BE2C (cell line): ENCODE measurements around the gene CD9.

Experiments
- DNase-seq: peaks from one replicate; pipeline ENCODE4 v3.0.0-alpha.2; 2020
- H3K27me3 ChIP-seq: fragments of 250-450 bp; sonication (Bioruptor Pico); 2 replicates; pipeline ENCODE4 v1.5.1; 2020; ENCODE audit warnings: mild to moderate bottlenecking
- H3K36me3 ChIP-seq: fragments of 250-450 bp; sonication (Bioruptor Pico); 2 replicates; pipeline ENCODE4 v1.5.1; 2020; ENCODE audit warnings: mild to moderate bottlenecking
- H3K4me1 ChIP-seq: fragments of 250-450 bp; sonication (Bioruptor Pico); 2 replicates; pipeline ENCODE4 v1.5.1; 2020
- H3K4me3 ChIP-seq: 2 replicates; pipeline ENCODE4 v1.5.1; 2011; ENCODE audit warnings: low read depth, low read length
- H3K9me3 ChIP-seq: fragments of 250-450 bp; sonication (Bioruptor Pico); 2 replicates; pipeline ENCODE4 v1.5.1; 2020
- TF ChIP-seq, protein P1 (sequence below): IDR thresholded peaks from 2 replicates; pipeline ENCODE4 v1.5.1; 2012; ENCODE audit warnings: mild to moderate bottlenecking, low read depth, low read length

Gene CD9

DNA sequence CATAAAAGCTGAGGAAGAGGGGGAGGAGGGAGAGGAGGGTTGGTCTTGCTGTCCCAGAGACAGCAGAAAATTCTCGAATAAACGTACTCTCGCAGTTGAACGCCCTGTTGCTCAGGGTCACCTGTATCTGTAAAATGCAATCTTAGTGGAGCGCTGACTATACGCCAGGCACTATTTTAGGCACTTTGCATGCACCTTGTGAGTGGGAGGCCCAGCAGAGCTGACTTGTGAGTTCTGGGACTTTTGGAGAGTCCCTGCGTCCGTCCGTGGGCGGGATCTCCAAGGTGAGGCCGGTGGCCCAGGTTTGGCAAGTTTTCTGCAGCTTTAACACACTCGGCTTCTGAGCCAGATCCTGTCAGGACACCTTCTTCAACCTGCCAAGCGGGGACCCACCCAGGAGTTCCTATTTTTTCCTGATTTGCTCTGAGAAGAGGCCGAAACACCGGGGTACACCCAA lies 77.8 kb downstream of the CD9 start:
- Histone ChIP-seq H3K36me3 (no peaks in the 10 kb centered on the region), H3K4me3 (peak overlapping the region; percentile 53), H3K4me1 (peaks cover 21% of the 10 kb centered on the region), H3K9me3 (no peaks in the 10 kb centered on the region), H3K27me3 (no peaks in the 10 kb centered on the region)
- TF ChIP-seq, protein P1, sequence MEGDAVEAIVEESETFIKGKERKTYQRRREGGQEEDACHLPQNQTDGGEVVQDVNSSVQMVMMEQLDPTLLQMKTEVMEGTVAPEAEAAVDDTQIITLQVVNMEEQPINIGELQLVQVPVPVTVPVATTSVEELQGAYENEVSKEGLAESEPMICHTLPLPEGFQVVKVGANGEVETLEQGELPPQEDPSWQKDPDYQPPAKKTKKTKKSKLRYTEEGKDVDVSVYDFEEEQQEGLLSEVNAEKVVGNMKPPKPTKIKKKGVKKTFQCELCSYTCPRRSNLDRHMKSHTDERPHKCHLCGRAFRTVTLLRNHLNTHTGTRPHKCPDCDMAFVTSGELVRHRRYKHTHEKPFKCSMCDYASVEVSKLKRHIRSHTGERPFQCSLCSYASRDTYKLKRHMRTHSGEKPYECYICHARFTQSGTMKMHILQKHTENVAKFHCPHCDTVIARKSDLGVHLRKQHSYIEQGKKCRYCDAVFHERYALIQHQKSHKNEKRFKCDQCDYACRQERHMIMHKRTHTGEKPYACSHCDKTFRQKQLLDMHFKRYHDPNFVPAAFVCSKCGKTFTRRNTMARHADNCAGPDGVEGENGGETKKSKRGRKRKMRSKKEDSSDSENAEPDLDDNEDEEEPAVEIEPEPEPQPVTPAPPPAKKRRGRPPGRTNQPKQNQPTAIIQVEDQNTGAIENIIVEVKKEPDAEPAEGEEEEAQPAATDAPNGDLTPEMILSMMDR = no peak
- DNase-seq = no peak

DNA sequence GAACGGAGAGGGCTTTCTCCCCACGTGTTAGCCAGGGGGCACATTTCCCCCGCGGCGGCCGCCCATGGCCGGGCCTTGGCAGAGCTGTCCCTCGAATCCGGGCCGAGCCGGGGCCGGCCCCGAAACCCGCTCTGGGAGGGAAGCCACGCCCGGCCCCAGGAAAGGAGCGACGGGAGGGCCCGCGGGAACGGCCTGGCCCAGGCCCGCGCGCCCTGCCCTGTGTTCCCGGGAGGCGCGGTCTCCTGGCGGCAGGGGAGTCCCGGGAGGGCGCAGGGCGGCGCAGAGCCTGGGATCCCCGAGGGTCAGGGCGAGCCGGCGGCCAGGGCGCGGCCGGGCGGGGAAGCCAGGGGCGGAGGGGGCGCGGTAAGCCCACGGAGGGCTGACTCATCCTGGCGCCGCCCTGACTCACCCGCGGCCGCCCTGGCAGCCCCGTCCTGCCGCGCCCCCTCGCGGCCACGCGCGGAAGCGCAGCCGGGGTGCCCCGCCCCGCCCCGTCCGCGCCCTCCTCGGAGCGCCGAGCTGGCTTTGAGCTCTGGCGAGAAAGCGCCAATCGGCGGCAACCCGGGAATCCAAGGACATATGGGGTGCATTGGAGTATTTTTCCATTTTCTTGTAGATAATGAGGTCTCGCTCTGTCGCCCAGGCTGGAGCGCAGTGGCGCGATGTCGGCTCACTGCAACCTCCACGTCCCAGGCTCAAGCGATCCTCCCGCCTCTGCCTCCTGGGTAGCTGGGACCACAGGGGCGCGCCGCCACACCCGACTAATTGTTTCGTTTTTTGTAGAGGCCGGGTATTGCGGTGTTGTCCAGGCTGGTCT lies 78.4 kb downstream of the CD9 start:
- Histone ChIP-seq H3K4me3 (peak overlapping the region; percentile 53), H3K9me3 (no peaks in the 10 kb centered on the region), H3K27me3 (no peaks in the 10 kb centered on the region), H3K36me3 (no peaks in the 10 kb centered on the region), H3K4me1 (peaks cover 17% of the 10 kb centered on the region)
- TF ChIP-seq, protein P1 = peak; percentile 44
- DNase-seq = peak; percentile 92

DNA sequence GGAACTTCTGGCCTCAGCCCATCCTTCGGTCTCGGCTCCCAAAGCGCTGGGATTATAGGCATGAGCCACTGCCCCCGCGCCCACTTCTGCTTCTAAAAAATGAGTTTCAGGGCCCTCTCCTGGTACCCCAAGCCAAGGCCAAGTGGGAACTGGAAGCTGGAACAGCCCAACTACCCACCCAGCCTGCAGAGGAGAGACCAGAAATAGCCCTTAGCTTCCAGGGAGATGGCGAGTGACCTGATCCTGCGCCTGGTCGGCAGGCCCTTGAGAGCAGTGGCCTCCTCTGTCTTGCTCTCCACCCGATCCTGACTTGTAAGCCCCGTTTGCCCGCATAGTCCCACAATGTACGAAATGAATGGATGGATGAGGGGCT lies 79.0 kb downstream of the CD9 start:
- Histone ChIP-seq H3K4me1 (peaks cover 13% of the 10 kb centered on the region), H3K27me3 (no peaks in the 10 kb centered on the region), H3K9me3 (no peaks in the 10 kb centered on the region), H3K36me3 (no peaks in the 10 kb centered on the region), H3K4me3 (no peak overlapping the region)
- DNase-seq = no peak
- TF ChIP-seq, protein P1 = no peak

DNA sequence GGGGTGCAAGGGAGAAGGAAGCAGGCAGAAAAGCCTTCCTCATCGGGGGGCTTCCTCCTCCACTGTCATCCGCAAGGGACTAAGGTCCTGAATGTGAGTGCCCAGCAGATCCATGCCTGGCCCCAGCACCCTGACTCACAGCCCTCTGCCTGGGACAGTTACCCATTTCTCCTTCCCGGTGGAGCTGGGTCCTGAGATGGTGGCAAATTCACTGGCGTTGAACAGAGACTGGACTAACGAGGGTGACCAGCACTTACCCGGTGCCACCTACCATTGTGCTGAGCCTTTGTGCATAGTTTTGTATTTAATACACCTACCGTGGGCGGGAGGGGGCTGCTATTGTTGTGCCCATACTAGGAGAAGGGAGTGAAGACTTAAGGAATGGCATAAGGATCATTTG lies 79.4 kb downstream of the CD9 start:
- H3K4me3 ChIP-seq = no peak overlapping the region

DNA sequence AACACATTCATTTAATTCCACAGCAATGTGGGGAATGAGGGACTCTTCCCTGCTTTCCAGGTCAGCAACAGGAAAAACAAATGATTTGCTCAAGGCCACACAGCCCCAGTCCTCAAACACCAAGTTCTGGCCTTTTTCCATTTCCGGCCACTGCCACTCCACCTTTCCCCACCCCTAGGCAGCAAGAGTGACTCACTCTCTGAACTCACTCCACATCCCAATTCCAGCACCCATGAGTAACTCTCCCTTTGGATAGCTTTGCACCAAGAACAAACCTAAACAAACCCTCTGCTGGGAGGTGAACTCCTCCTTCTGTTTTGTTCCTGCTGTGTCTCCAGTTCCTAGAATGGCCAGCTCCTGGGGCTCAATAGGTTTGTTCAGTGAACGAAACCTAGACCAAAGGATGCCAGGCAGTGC lies 79.9 kb downstream of the CD9 start:
- no peak overlapping the region for H3K4me3 ChIP-seq
- TF ChIP-seq, protein P1 = no peak
- H3K9me3 ChIP-seq = no peaks in the 10 kb centered on the region
- H3K27me3 ChIP-seq = no peaks in the 10 kb centered on the region
- H3K4me1 ChIP-seq = peaks cover 10% of the 10 kb centered on the region
- no peak for DNase-seq
- H3K36me3 ChIP-seq = no peaks in the 10 kb centered on the region

More for the DNA sequence above, 79.4 kb downstream of the CD9 start:
- Histone ChIP-seq H3K27me3 (no peaks in the 10 kb centered on the region), H3K36me3 (no peaks in the 10 kb centered on the region), H3K4me1 (peaks cover 10% of the 10 kb centered on the region), H3K9me3 (no peaks in the 10 kb centered on the region)
- TF ChIP-seq, protein P1 = no peak
- no peak for DNase-seq

DNA sequence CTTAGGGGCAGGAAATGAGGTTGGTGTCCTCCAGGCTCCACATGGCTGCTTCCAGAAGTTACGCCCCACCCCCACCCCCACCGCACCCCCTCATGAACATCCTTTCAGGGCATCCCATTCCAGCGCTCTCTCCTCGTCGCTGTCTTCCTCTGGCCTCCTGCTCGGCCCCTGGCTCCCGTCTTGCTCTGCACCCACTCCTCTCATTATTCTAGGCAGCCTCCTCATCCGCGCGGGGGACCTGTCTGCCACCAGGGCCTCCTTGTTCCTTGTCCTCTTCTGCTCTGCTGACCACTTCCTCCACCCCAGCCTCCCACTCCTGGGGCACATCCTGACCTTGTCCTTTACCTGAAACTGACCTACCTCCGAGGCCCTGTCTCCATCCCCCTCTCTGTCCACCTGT lies 80.5 kb downstream of the CD9 start:
- TF ChIP-seq, protein P1 = no peak
- no peaks in the 10 kb centered on the region for H3K36me3 ChIP-seq
- no peaks in the 10 kb centered on the region for H3K9me3 ChIP-seq
- H3K27me3 ChIP-seq = no peaks in the 10 kb centered on the region
- H3K4me3 ChIP-seq = no peak overlapping the region
- peaks cover 13% of the 10 kb centered on the region for H3K4me1 ChIP-seq
- DNase-seq = no peak
